K562 (cell line): ENCODE results near the gene CDC20. TPM values are rescaled to one million over a fixed set of nuclear protein-coding genes. Genes with fewer than 3 reads are reported as not detected.

Source experiments
- ADNP ChIP-seq: fragments of 200-800 bp; sonication (Bioruptor generic); IDR thresholded peaks from 2 replicates; pipeline ENCODE4 v1.6.1; 2016; ENCODE audit warnings: missing genetic modification characterization, missing compliant biosample characterization
- ARID1B ChIP-seq: fragments of 450-650 bp; IDR thresholded peaks from 2 replicates; pipeline ENCODE4 v1.6.1; 2016; ENCODE audit warnings: antibody characterized with exemption, mild to moderate bottlenecking, inconsistent platforms
- BRD9 ChIP-seq: fragments of 450-650 bp; IDR thresholded peaks from 2 replicates; pipeline ENCODE4 v1.6.1; 2018; ENCODE audit warnings: low read depth; ENCODE audit not compliant: partially characterized antibody
- CBX8 ChIP-seq: fragments of 200-600 bp; sonication (generic); IDR thresholded peaks from 2 replicates; pipeline ENCODE4 v1.6.1; 2012; ENCODE audit warnings: borderline replicate concordance, mixed run types, low read depth, mild to moderate bottlenecking, moderate library complexity, mixed read lengths, low read length, control low read depth, inconsistent platforms; ENCODE audit not compliant: poor library complexity, severe bottlenecking; ENCODE audit errors: extremely low read depth
- DACH1 ChIP-seq: fragments of 450-650 bp; IDR thresholded peaks from 2 replicates; pipeline ENCODE4 v1.6.1; 2018; ENCODE audit not compliant: partially characterized antibody
- DMBX1 ChIP-seq: fragments of 250-450 bp; sonication (Bioruptor Pico); IDR thresholded peaks from 2 replicates; pipeline ENCODE4 v1.8.0; 2022; ENCODE audit warnings: inconsistent platforms, mild to moderate bottlenecking, moderate library complexity, borderline replicate concordance
- EGR1 ChIP-seq: fragments of 450-650 bp; conservative IDR thresholded peaks from 2 replicates; pipeline ENCODE4 v1.6.1; 2017; ENCODE audit warnings: mild to moderate bottlenecking
- EHMT2 ChIP-seq: fragments of 450-650 bp; IDR thresholded peaks from 2 replicates; pipeline ENCODE4 v1.6.1; 2018; ENCODE audit warnings: antibody characterized with exemption
- ETV5 ChIP-seq: sonication (generic); formaldehyde crosslinking; IDR thresholded peaks from 2 replicates; pipeline ENCODE4 v1.4.0; 2020; ENCODE audit warnings: low read depth, mild to moderate bottlenecking, missing genetic modification reagents
- HDAC2 ChIP-seq: fragments of 450-650 bp; IDR thresholded peaks from 2 replicates; pipeline ENCODE4 v1.6.1; 2016; ENCODE audit warnings: mild to moderate bottlenecking
- ILK ChIP-seq: fragments of 450-650 bp; IDR thresholded peaks from 2 replicates; pipeline ENCODE4 v1.6.1; 2016; ENCODE audit warnings: missing genetic modification characterization, low read depth, mild to moderate bottlenecking, missing compliant biosample characterization, moderate library complexity, borderline replicate concordance
- JUN ChIP-seq, 2 experiments: sonication (generic) in 1 of 2; formaldehyde crosslinking in 1 of 2; IDR thresholded peaks; 2 replicates each; pipeline versions ENCODE4 v1.6.1 to v1.8.0; 2012 to 2022; ENCODE audit warnings: borderline replicate concordance in 2 of 2, mild to moderate bottlenecking in 2 of 2, improper control_type of control experiment in 1 of 2, low read depth in 1 of 2, low read length in 1 of 2, missing genetic modification reagents in 1 of 2
- JUND ChIP-seq, 2 experiments: IDR thresholded peaks; 2 replicates in 1 of 2; 3 replicates in 1 of 2; pipeline ENCODE4 v1.6.1; 2011; ENCODE audit warnings: borderline replicate concordance in 2 of 2, low read depth in 2 of 2, low read length in 2 of 2, improper control_type of control experiment in 1 of 2, missing biosample characterization in 1 of 2, missing genetic modification characterization in 1 of 2, missing genetic modification reagents in 1 of 2
- KDM4B ChIP-seq, 2 experiments: fragments of 450-650 bp in 1 of 2; sonication (generic) in 1 of 2; IDR thresholded peaks; 2 replicates each; pipeline ENCODE4 v1.6.1; 2016 to 2017; ENCODE audit warnings: borderline replicate concordance in 2 of 2, antibody characterized with exemption in 1 of 2, low read depth in 1 of 2, mild to moderate bottlenecking in 1 of 2
- MEIS2 ChIP-seq: fragments of 450-650 bp; IDR thresholded peaks from 2 replicates; pipeline ENCODE4 v1.6.1; 2014; ENCODE audit warnings: mild to moderate bottlenecking; ENCODE audit not compliant: partially characterized antibody
- MYNN ChIP-seq, 2 experiments: sonication (generic); formaldehyde crosslinking in 1 of 2; IDR thresholded peaks; 2 replicates each; pipeline versions ENCODE4 v1.5.0 to v1.6.1; 2016 to 2020; ENCODE audit warnings: antibody characterized with exemption in 1 of 2, missing genetic modification reagents in 1 of 2
- NCOA4 ChIP-seq: fragments of 450-650 bp; IDR thresholded peaks from 2 replicates; pipeline ENCODE4 v1.6.1; 2018; ENCODE audit warnings: mild to moderate bottlenecking; ENCODE audit not compliant: partially characterized antibody
- NFE2 ChIP-seq: IDR thresholded peaks from 2 replicates; pipeline ENCODE4 v1.6.1; 2014; ENCODE audit warnings: antibody characterized with exemption, low read depth
- PHF8 ChIP-seq: fragments of 200-600 bp; sonication (generic); IDR thresholded peaks from 2 replicates; pipeline ENCODE4 v1.6.1; 2012; ENCODE audit warnings: mixed run types, mild to moderate bottlenecking, inconsistent platforms, low read length, moderate library complexity, borderline replicate concordance
- RHOXF2B ChIP-seq: fragments of 250-450 bp; sonication (Bioruptor Pico); conservative IDR thresholded peaks from 2 replicates; pipeline ENCODE4 v1.5.1; 2021
- RNF2 ChIP-seq: sonication (generic); IDR thresholded peaks from 2 replicates; pipeline ENCODE4 v1.6.1; 2016
- SMARCE1 ChIP-seq: fragments of 450-650 bp; IDR thresholded peaks from 2 replicates; pipeline ENCODE4 v1.7.1; 2016; ENCODE audit warnings: mild to moderate bottlenecking
- SRSF3 ChIP-seq: fragments of 200-400 bp; formaldehyde crosslinking; IDR thresholded peaks from 2 replicates; pipeline ENCODE4 v1.6.1; 2016; ENCODE audit warnings: mild to moderate bottlenecking, low read length, moderate library complexity; ENCODE audit not compliant: insufficient read depth
- TCF3 ChIP-seq: sonication (generic); formaldehyde crosslinking; IDR thresholded peaks from 2 replicates; pipeline ENCODE4 v1.4.0; 2020; ENCODE audit warnings: mild to moderate bottlenecking, missing genetic modification reagents
- TEAD1 ChIP-seq, 2 experiments: fragments of 450-650 bp in 1 of 2; sonication (generic) in 1 of 2; formaldehyde crosslinking; IDR thresholded peaks; 2 replicates each; pipeline versions ENCODE4 v1.4.0 to v1.8.0; 2020 to 2022; ENCODE audit warnings: mild to moderate bottlenecking in 2 of 2, missing genetic modification reagents in 1 of 2
- TRIM28 ChIP-seq: fragments of 450-650 bp; IDR thresholded peaks from 2 replicates; pipeline ENCODE4 v1.6.1; 2017
- YY1 ChIP-seq, 3 experiments: IDR thresholded peaks; 2 replicates each; pipeline ENCODE4 v1.6.1; 2011; ENCODE audit warnings: low read length in 2 of 3, mild to moderate bottlenecking in 2 of 3, moderate library complexity in 2 of 3, borderline replicate concordance in 1 of 3, control low read depth in 1 of 3, low read depth in 1 of 3; ENCODE audit not compliant: insufficient read depth in 3 of 3, insufficient replicate concordance in 2 of 3, control insufficient read depth in 1 of 3, insufficient read length in 1 of 3; ENCODE audit errors: extremely low read depth in 1 of 3
- ZC3H11A ChIP-seq: IDR thresholded peaks from 2 replicates; pipeline ENCODE4 v1.6.1; 2012; ENCODE audit warnings: low read depth, low read length, improper control_type of control experiment
- ZNF316 ChIP-seq: fragments of 450-650 bp; IDR thresholded peaks from 2 replicates; pipeline ENCODE4 v1.6.1; 2016
- polyA plus RNA-seq, 8 experiments: library from polyadenylated mRNA; depleted of rRNA in 4 of 8; stranded (reverse) in 5 of 8; unstranded in 3 of 8; fragments of >200 nt; fragmentation: Nextera tagmentation in 2 of 8; fragmentation: Illumina TruSeq in 1 of 8; extraction: Ambion mirVana in 2 of 8; extraction: Trizol in 1 of 8; gene quantifications; 2 replicates each; pipeline versions ENCODE4 v1.2.1 to v1.2.3, GENCODE V29; 2011 to 2014; ENCODE audit warnings: inconsistent platforms in 1 of 8, missing spikeins in 1 of 8
- total RNA-seq, 7 experiments: library from RNA; depleted of rRNA in 6 of 7; stranded (reverse); fragments of >200 nt in 6 of 7; fragmentation: Illumina TruSeq in 2 of 7; extraction: Trizol in 2 of 7; gene quantifications; 2 replicates each; pipeline versions ENCODE4 v1.2.1 to v1.2.3, GENCODE V29; 2011 to 2021; ENCODE audit warnings: low replicate concordance in 1 of 7

CDC20 gene
- total and polyA plus RNA-seq, 9 of the 15 experiments (the other 6 are each of a cell fraction or from before 2014, with no cell fraction given) = 45.2 to 224 (median 121) TPM

DNA sequence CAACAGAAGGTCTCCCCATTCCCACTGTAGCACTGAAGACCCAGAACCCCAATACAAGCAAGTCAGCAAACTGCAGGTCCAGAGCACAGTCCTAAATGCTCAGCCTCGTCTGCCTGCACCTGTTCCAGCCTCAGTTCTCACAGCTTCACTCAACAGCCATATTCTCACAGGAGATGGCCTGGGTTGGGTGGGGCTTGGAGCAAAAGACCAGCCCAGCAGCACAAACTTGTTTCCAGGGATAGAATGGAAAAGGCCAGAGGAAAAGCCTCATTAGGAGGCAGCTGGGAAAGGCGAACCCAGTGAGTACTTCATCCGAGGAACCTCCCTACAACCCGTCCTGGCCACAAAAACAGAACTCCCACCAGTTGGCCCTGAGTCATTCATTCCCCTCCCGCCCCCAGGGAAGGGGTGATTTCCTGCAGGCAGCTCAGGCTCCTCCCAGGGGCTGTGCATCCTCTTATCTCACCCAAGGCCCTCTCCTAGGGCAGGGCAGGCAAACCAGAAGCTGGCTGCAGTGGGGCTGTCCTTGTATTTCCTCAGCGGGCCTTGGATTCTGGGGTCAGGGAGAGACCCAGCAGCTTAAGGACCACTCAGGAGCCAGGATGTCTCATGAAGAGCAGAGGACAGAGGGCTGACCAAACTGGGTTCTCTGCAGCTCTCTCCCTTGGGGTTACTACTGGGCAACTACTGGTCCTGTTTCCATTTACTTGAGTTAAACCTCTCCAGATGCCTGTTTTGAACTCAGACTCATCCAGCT is 28.6 kb upstream of the CDC20 start (continued):
- TF ChIP-seq ETV5 (peak; percentile 74; the same call in 1 of the 2 replicates), EGR1 (peak; percentile 88), KDM4B (IDR thresholded peaks at IDR 0.05; ENCODE audit: borderline replicate concordance in 2 of 2, low read depth in 1 of 2) (peak in 1 of 2 experiments; percentile 30; a peak in 1 of 4 replicates), DMBX1 (CRISPR knock-in tag) (0 out of 2 replicates have a peak, but pooled peaks have one; percentile 32), CBX8 (no peak), MYNN (IDR thresholded peaks at IDR 0.05) (peak; percentile 68; the same call in 1 of the 2 replicates), MYNN (CRISPR knock-in tag; IDR thresholded peaks at IDR 0.05) (no peak), ARID1B (peak; percentile 88), ZNF316 (peak; percentile 60), NCOA4 (no peak), TCF3 (peak; percentile 47; the same call in 1 of the 2 replicates), TEAD1 (CRISPR knock-in tag; IDR thresholded peaks at IDR 0.05) (no peak), SMARCE1 (peak; percentile 90), BRD9 (peak; percentile 62), HDAC2 (peak; percentile 87), YY1 (IDR thresholded peaks at IDR 0.05; ENCODE audit: borderline replicate concordance in 1 of 3, control insufficient read depth in 1 of 3, extremely low read depth in 1 of 3, insufficient read depth in 3 of 3, insufficient read length in 1 of 3, insufficient replicate concordance in 2 of 3, low read depth in 1 of 3, low read length in 2 of 3) (peak in 1 of 3 experiments; percentile 43), RNF2 (peak; percentile 81), ZC3H11A (no peak), PHF8 (peak; percentile 44; the same call in 1 of the 2 replicates), JUN (IDR thresholded peaks at IDR 0.05; ENCODE audit: borderline replicate concordance, low read depth, low read length) (peak; percentile 91), JUN (CRISPR knock-in tag; IDR thresholded peaks at IDR 0.05; ENCODE audit: borderline replicate concordance) (no peak), NFE2 (peak; percentile 90), ILK (tag) (no peak), SRSF3 (no peak), MEIS2 (peak; percentile 13), ADNP (tag) (no peak), EHMT2 (0 out of 2 replicates have a peak, but pooled peaks have one; percentile 47), DACH1 (no peak), RHOXF2B (CRISPR knock-in tag) (no peak), TRIM28 (peak; percentile 38; the same call in 1 of the 2 replicates), JUND (IDR thresholded peaks at IDR 0.05; ENCODE audit: borderline replicate concordance, low read depth, low read length) (peak; percentile 96), JUND (tag; IDR thresholded peaks at IDR 0.05; ENCODE audit: borderline replicate concordance, low read depth, low read length) (peak; percentile 91; the same call in 2 of the 3 replicates)
